ENCODE measurements around the gene DGKE.

DGKE gene

GRCh38 chr17:56914581-56915273 is 80.8 kb downstream of the DGKE start:
- no peak for DNase-seq (ENCODE audit: low spot score)

GRCh38 chr17:56917559-56918296 is 83.8 kb downstream of the DGKE start:
- DNase-seq (ENCODE audit: low spot score) = no peak

GRCh38 chr17:56918916-56919315 is 85.0 kb downstream of the DGKE start:
- no peak for DNase-seq (ENCODE audit: low spot score)
